Stromal cell of bone marrow (primary cell): ENCODE measurements around the gene KASH5.
"Not testable (repeated sequence)": the region's sequence is repeated elsewhere in the genome, so short reads cannot be mapped to it uniquely, and the experiment has no call there.

Experiments used
- DNase-seq: peaks from one replicate; pipeline ENCODE4 v3.0.0-alpha.2; 2012; ENCODE audit warnings: low read depth

KASH5 gene

DNA sequence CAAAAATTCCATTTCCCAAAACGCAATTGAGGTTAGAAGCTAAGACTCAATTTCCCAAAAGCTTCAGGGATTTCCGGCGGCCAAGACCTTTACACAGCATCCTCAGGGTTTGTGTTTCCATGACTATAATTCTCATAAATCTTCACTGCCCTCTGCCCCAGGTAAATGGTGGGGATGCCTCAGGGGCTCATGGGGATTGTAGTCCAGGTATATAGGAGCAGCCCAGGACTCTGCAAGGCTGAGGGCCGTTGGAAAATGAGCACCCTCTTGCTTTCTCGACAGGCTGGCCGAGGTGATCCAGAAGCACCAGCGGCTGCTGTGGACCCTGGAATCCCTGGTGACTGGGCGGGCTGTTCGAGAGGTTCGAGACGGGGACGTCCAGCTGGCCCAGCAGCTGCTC, 71.3 kb downstream of the KASH5 start:
- DNase-seq = no peak

DNA sequence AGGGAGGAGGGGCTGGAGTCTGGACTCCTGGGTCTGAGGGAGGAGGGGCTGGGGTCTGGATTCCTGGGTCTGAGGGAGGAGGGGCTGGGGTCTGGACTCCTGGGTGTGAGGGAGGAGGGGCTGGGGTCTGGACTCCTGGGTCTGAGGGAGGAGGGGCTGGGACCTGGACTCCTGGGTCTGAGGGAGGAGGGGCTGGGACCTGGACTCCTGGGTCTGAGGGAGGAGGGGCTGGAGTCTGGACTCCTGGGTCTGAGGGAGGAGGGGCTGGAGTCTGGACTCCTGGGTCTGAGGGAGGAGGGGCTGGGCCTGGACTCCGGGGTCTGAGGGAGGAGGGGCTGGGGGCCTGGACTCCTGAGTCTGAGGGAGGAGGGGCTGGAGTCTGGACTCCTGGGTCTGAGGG, 73.1 kb downstream of the KASH5 start:
- DNase-seq = not testable (repeated sequence)

DNA sequence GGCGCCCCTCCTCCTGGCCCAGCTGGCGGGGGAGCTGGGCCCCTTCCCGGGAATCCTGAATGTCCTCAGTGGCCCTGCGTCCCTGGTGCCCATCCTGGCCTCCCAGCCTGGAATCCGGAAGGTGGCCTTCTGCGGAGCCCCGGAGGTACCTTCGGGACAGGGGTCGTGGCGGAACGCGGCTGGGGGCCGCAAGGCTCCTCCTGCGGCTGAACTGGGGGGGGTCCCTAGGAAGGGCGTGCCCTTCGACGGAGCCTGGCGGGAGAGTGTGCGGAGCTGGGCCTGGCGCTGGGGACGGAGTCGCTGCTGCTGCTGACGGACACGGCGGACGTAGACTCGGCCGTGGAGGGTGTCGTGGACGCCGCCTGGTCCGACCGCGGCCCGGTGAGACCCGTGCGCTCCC, 73.6 kb downstream of the KASH5 start:
- no peak for DNase-seq

DNA sequence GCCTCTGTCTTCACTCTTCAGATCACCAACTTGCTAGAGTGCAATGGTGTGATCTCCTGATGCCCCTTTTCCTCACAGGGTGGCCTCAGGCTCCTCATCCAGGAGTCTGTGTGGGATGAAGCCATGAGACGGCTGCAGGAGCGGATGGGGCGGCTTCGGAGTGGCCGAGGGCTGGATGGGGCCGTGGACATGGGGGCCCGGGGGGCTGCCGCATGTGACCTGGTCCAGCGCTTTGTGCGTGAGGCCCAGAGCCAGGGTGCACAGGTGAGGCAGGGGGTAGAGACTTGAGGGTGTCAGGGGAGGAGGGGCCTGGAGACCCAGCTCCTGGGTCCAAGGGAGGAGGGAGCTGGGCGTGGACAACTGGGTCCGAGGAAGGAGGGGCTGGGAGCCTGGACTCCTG, 74.4 kb downstream of the KASH5 start:
- no peak for DNase-seq

DNA sequence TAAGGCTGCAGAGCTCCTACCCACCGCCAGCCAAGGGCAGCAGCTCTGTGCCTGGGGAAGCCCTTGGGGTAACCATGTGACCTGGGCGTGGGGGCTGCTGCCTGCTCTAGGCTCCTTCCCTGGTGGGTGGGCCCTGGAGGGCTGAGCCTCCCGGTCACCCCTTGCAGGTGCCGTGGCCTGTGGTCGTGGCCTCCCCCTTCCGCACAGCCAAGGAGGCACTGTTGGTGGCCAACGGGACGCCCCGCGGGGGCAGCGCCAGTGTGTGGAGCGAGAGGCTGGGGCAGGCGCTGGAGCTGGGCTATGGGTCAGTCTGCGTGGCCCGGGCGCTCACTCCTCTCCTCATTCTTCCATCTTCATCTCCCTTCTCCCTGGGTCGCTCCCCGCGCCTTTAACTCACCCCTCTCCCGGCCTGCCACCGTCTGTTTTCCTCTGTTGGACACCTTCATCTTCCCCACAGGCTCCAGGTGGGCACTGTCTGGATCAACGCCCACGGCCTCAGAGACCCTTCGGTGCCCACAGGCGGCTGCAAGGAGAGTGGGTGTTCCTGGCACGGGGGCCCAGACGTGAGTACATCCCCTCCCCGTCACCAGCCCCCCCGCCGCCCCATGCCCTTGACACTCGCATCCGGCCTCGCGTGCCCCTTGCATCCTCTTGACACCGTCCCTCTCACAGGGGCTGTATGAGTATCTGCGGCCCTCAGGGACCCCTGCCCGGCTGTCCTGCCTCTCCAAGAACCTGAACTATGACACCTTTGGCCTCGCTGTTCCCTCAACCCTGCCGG, 76.1 kb downstream of the KASH5 start:
- no peak for DNase-seq

DNA sequence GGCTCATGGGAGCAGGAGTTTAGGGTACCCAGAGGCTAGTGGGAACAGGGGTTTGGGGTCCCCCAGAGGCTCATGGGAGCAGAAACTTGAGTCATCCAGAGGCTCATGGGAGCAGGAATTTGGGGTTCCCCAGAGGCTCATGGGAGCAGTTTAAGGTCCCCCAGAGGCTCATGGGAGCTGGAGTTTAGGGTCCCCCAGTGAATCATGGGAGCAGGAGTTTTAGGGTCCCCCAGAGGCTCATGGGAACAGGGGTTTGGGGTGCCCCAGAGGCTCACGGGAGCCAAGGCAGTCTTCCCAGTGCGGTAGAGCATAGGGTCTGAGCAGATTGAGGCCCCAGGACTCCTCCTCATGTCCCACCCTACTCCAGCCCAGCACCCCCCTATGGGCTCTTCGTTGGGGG, 77.3 kb downstream of the KASH5 start:
- DNase-seq = no peak
